Measurements from ENCODE around the gene ERGIC1.

The ERGIC1 gene

DNA sequence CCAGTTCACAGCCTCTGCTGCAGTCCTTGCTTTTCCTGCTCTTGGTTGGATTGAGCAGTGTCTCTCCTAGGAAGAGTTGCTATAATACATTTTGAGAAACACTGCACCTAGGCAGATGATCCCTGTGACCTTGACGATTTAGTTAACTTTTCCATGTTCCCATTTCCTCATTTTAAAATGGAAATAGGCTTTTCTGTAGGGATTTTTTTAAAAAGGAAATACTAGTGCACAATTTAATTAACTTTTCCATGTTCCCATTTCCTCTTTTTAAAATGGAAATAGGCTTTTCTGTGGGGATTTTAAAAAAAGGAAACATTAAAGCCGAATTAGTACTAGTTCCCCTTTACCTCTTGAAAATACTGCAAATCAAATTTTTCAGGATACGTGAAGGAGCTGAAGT, 154.2 kb downstream of the ERGIC1 start:
- DNase-seq = no peak

DNA sequence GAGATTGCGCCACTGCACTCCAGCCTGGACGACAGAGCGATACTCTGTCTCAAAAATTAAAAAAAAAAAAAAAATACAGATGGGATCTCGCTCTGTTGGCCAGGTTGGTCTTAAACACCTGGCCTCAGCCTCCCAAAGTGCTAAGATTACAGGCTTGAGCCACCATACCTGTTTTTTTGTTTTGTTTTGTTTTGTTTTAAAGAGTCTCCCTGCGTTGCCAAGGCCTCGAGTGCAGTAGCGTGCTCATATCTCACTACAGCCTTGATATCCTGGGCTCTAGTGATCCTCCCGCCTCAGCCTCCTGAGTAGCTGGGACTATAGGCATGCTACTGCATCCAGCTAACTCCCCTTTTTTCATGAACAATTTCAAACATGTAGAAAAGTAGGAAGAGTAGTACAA, 156.7 kb downstream of the ERGIC1 start:
- no peak for DNase-seq

GRCh38 chr5:172994405-172994804, 160.4 kb downstream of the ERGIC1 start:
- DNase-seq = no peak

DNA sequence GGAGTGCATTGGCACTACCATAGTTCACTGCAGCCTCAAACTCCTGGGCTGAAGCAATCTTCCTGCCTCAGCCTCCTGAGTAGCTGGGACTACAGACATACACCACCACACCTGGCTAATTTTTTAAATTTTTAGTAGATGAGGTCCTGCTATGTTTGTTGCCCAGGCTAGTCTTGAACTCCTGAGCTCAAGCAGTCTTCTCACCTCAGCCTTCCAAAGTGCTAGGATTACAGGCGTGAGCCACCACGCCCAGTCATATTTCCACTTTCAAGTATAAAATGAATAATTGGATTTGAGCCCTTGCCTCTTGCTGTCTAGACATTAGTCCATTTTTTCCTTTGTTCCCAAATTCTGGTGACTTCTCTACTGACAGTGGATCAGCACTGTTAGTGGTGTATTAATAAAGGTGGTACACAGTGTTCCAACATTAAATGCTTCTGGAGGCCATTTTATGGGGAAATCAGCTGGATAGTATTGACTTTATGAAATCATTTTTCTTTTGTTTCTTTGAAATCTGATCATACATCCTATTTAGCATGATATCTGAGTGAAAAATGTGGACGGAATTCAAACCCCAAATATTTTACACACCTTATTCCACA, 165.4 kb downstream of the ERGIC1 start:
- no peak for DNase-seq

DNA sequence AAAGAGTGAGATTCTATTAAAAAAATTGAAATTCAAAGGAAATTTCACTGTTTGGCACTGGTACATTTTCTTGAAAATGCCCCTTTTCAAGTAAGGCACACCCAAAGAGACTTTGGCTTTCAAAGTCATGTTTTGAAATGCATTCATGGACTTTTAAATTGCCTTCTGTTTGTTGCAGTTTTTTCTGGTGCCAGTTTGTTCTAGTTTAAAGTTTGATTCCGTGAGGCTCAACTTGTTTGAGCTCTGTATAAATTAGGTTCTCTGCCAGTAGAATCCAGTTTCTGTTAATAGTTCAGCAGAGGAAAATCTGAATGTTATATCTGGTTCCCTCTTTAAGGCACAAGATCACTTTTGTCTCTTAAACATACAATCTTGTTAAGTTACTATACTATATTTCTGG, 165.9 kb downstream of the ERGIC1 start:
- no peak for DNase-seq

DNA sequence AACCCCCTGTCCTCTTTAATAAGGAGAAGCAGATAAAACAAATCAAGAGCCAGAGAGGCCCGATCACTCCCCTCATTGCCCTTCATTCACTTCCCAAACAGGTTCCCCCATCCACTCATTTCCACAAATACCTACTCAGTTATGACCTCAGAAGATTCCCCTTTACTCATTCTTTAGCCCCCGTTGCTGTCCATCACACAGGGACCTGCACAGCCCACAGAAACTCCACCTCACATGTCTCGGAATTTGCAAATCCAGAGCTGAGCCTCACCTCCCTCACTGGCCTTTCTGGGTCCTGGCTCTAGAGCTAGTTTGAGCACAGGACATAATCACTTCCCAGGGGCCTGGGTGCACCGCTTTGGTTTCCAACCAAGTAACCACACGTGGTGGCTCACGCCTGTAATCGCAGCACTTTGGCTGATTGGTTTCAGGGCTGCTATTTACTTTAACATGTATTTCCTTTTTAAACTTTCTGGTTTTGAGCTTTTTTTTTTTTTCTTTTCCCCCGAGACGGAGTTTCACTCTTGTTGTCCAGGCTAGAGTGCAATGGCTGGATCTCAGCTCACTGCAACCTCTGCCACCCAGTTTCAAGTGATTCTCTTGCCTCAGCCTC, 167.3 kb downstream of the ERGIC1 start:
- no peak for DNase-seq
